ENCODE measurements around the gene TMPRSS3. TPM values are rescaled to one million over a fixed set of nuclear protein-coding genes. Genes with fewer than 3 reads are reported as not detected.
"Not testable (repeated sequence)": the region's sequence is repeated elsewhere in the genome, so short reads cannot be mapped to it uniquely, and the experiment has no call there.

The TMPRSS3 gene
- total RNA-seq, 2 donors from 2014 or later = not detected

DNA sequence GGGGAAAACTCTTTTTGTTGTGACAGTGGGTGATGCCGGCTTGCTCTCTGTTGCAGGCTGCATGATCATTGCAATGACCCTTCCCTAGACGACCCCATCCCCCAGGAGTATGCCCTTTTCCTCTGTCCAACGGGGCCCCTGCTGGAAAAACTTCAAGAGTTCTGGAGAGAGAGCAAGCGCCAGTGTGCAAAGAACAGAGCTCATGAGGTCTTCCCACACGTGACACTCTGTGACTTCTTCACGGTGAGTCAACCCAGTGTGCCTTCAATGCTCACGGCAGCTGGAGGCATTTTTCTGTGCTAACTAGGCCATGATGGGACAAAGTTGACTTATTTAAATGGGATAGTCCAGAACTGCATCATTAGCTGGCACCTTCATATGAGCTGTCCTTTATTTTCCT lies 13.5 kb upstream of the TMPRSS3 start:
- Mint-ChIP-seq H3K9me3 (no peaks in the 10 kb centered on the region), H3K27me3 (ENCODE audit: insufficient read depth) (no peaks in the 10 kb centered on the region), H3K36me3 (ENCODE audit: low read depth) (no peaks in the 10 kb centered on the region), H3K4me3 (no peak overlapping the region), H3K27ac (no peak overlapping the region), H3K4me1 (no peaks in the 10 kb centered on the region)
- Histone ChIP-seq H3K9ac (ENCODE audit: extremely low read depth, low read length, poor library complexity, severe bottlenecking) (no peak overlapping the region), H3K27me3 (ENCODE audit: control insufficient read depth, insufficient read depth, low read length, poor library complexity, severe bottlenecking) (no peaks in the 10 kb centered on the region), H3K9me3 (ENCODE audit: control insufficient read depth, low read length) (no peaks in the 10 kb centered on the region), H3K4me1 (ENCODE audit: control insufficient read depth, insufficient read depth, low read length) (no peaks in the 10 kb centered on the region), H3K27ac (ENCODE audit: low read depth, low read length) (no peak overlapping the region), H3K36me3 (ENCODE audit: control insufficient read depth, insufficient read depth, low read length) (no peaks in the 10 kb centered on the region), H3K4me3 (ENCODE audit: low read length) (no peak overlapping the region)
- no peak for TF ChIP-seq CTCF (conservative IDR thresholded peaks at IDR 0.05)
- DNase-seq = no peak
- 85 to 88% methylated on average over 5 to 7 of the region's 7 CpGs for WGBS, 2 experiments (ENCODE audit: insufficient coverage in 1 of 2, insufficient read length in 1 of 2)

DNA sequence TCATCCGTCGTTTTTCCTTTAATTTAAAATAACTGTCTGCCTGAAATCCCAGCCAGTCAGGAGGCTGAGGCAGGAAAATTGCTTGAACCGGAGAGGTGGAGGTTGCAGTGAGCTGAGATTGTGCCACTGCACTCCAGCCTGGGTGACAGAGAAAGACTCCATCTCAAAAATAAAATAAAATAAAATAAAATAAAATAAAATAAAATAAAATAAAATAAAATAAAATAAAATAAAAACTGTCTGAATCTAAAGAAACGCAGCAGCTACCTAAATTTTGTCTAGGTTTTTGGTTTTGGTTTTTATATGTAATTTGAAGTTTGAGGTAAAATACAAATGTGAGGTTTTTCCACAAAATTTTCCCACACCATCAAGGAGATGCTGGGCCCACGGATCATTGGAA lies 12.9 kb upstream of the TMPRSS3 start:
- H3K4me1 ChIP-seq (ENCODE audit: control insufficient read depth, insufficient read depth, low read length); H3K9me3 Mint-ChIP-seq; H3K27ac Mint-ChIP-seq; H3K27me3 Mint-ChIP-seq (ENCODE audit: insufficient read depth); H3K4me3 ChIP-seq (ENCODE audit: low read length); DNase-seq; H3K36me3 Mint-ChIP-seq (ENCODE audit: low read depth); H3K36me3 ChIP-seq (ENCODE audit: control insufficient read depth, insufficient read depth, low read length); H3K27ac ChIP-seq (ENCODE audit: low read depth, low read length); H3K9ac ChIP-seq (ENCODE audit: extremely low read depth, low read length, poor library complexity, severe bottlenecking); H3K4me3 Mint-ChIP-seq; H3K27me3 ChIP-seq (ENCODE audit: control insufficient read depth, insufficient read depth, low read length, poor library complexity, severe bottlenecking); H3K9me3 ChIP-seq (ENCODE audit: control insufficient read depth, low read length); H3K4me1 Mint-ChIP-seq: not testable (repeated sequence)
- WGBS, 2 experiments (ENCODE audit: insufficient coverage in 1 of 2, insufficient read length in 1 of 2) = 85 to 91% methylated on average over 2 to 4 of the region's 5 CpGs

GRCh38 chr21:42407476-42407875 lies 11.6 kb upstream of the TMPRSS3 start:
- H3K27me3 ChIP-seq (ENCODE audit: control insufficient read depth, insufficient read depth, low read length, poor library complexity, severe bottlenecking) = no peaks in the 10 kb centered on the region
- WGBS, 2 experiments (ENCODE audit: insufficient coverage in 1 of 2, insufficient read length in 1 of 2) = 90 to 100% methylated on average over 3 to 5 of the region's 5 CpGs
- Mint-ChIP-seq H3K4me1 (no peaks in the 10 kb centered on the region), H3K36me3 (ENCODE audit: low read depth) (no peaks in the 10 kb centered on the region), H3K9me3 (no peaks in the 10 kb centered on the region), H3K4me3 (no peak overlapping the region), H3K27ac (no peak overlapping the region), H3K27me3 (ENCODE audit: insufficient read depth) (no peaks in the 10 kb centered on the region)
- H3K27ac ChIP-seq (ENCODE audit: low read depth, low read length) = no peak overlapping the region
- no peaks in the 10 kb centered on the region for H3K4me1 ChIP-seq (ENCODE audit: control insufficient read depth, insufficient read depth, low read length)
- DNase-seq = no peak
- H3K4me3 ChIP-seq (ENCODE audit: low read length) = no peak overlapping the region
- no peaks in the 10 kb centered on the region for H3K9me3 ChIP-seq (ENCODE audit: control insufficient read depth, low read length)
- no peak for TF ChIP-seq CTCF (conservative IDR thresholded peaks at IDR 0.05)
- H3K9ac ChIP-seq (ENCODE audit: extremely low read depth, low read length, poor library complexity, severe bottlenecking) = no peak overlapping the region
- H3K36me3 ChIP-seq (ENCODE audit: control insufficient read depth, insufficient read depth, low read length) = no peaks in the 10 kb centered on the region

- DNase-seq = no peak
- H3K36me3 ChIP-seq (ENCODE audit: control insufficient read depth, insufficient read depth, low read length) = no peaks in the 10 kb centered on the region
- no peaks in the 10 kb centered on the region for H3K9me3 Mint-ChIP-seq
- WGBS, 2 experiments (ENCODE audit: insufficient coverage in 1 of 2, insufficient read length in 1 of 2) = 89 to 91% methylated on average over 7 of the region's 7 CpGs
- no peaks in the 10 kb centered on the region for H3K4me1 Mint-ChIP-seq
- no peak for TF ChIP-seq CTCF (conservative IDR thresholded peaks at IDR 0.05)
- H3K4me1 ChIP-seq (ENCODE audit: control insufficient read depth, insufficient read depth, low read length) = no peaks in the 10 kb centered on the region
- peaks cover 3% of the 10 kb centered on the region for H3K9me3 ChIP-seq (ENCODE audit: control insufficient read depth, low read length)
- H3K27me3 Mint-ChIP-seq (ENCODE audit: insufficient read depth) = no peaks in the 10 kb centered on the region
- H3K4me3 ChIP-seq (ENCODE audit: low read length) = no peak overlapping the region
- no peaks in the 10 kb centered on the region for H3K27me3 ChIP-seq (ENCODE audit: control insufficient read depth, insufficient read depth, low read length, poor library complexity, severe bottlenecking)
- H3K4me3 Mint-ChIP-seq = no peak overlapping the region
- no peak overlapping the region for H3K9ac ChIP-seq (ENCODE audit: extremely low read depth, low read length, poor library complexity, severe bottlenecking)
- no peaks in the 10 kb centered on the region for H3K36me3 Mint-ChIP-seq (ENCODE audit: low read depth)
- H3K27ac ChIP-seq (ENCODE audit: low read depth, low read length) = no peak overlapping the region
- H3K27ac Mint-ChIP-seq = no peak overlapping the region
These were observed 11.0 kb upstream of the TMPRSS3 start for GRCh38 chr21:42406866-42407265.
